Measurements from ENCODE around the gene MPZL2.

Gene MPZL2

DNA sequence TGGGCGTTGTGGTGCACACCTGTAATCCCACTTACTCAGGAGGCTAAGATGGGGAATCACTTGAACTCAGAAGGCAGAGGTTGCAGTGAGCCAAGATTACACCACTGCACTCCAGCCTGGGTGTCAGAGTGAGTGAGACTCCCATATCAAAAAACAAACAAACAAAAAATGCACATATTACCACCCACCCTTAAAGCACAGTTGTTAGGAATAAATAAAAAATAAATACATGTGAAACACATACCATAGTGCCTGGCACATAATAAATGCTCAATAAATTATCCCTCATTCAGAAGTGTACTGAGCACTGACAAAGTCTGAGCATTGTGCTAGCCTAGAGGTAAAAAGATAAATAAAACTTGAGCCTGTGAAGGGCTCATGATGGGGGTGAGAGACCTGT is 30.2 kb downstream of the MPZL2 start:
- TF ChIP-seq, protein P1, sequence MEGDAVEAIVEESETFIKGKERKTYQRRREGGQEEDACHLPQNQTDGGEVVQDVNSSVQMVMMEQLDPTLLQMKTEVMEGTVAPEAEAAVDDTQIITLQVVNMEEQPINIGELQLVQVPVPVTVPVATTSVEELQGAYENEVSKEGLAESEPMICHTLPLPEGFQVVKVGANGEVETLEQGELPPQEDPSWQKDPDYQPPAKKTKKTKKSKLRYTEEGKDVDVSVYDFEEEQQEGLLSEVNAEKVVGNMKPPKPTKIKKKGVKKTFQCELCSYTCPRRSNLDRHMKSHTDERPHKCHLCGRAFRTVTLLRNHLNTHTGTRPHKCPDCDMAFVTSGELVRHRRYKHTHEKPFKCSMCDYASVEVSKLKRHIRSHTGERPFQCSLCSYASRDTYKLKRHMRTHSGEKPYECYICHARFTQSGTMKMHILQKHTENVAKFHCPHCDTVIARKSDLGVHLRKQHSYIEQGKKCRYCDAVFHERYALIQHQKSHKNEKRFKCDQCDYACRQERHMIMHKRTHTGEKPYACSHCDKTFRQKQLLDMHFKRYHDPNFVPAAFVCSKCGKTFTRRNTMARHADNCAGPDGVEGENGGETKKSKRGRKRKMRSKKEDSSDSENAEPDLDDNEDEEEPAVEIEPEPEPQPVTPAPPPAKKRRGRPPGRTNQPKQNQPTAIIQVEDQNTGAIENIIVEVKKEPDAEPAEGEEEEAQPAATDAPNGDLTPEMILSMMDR (conservative IDR thresholded peaks at IDR 0.05), result no peak
- no peak overlapping the region for H3K27ac ChIP-seq

DNA sequence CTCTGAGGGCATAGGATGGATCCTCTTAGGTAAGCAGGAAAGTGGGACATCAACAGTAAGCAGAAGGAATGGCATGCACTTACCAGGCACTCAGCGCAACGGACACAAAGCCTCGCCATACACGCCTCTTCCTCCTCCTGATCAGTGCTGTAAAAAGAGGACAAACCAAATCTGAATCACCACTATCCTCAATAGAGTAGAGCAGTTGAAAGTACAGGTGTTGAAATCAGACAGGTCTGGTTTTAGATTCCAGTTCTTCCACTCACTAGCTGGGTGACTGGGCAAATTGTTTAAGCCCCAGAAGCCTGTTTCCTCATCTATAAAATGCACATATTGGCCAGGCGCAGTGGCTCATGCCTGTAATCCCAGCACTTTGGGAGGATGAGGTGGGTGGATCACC is 30.7 kb downstream of the MPZL2 start:
- TF ChIP-seq, protein P1 (conservative IDR thresholded peaks at IDR 0.05), result no peak
- H3K27ac ChIP-seq, result no peak overlapping the region

DNA sequence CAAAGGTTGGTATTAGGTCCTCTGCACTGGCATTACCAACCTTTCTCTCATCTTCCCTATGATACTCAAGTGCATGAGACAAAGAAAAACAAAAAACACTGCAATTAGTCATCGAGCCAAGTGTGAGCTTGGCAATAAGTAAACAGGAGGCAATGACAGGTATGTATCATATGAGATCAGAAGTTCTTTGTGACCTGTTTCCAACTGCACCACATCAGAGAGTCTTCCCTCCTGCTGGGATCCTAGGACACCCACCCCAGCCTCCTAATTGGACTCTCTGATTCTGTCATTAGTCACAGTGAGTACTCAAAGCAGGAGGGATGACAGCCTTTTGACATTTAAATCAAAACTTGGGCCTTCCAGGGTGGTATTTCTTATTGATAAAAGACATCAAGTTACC is 31.4 kb downstream of the MPZL2 start:
- H3K27ac ChIP-seq, result no peak overlapping the region
- TF ChIP-seq, protein P1 (conservative IDR thresholded peaks at IDR 0.05), result no peak

DNA sequence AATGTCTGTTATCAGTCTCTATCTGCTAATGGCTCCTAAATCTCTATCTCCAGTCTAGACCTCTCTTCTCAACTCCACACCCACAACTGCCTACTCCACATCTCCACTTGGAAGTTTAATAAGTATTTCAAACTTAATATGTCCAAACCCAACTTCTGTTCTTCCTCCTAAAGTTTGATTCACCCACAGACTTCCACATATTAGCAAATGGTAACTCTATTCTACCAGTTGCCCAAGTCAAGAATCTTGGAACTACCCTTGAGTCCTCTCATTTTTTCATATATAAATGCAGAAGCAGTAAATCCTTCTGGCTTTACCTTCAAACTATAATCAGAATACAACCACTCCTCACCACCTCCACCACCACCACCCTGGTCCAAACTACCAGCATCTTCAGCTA is 32.6 kb downstream of the MPZL2 start:
- TF ChIP-seq, protein P1 (conservative IDR thresholded peaks at IDR 0.05), result no peak
- H3K27ac ChIP-seq, result no peak overlapping the region

DNA sequence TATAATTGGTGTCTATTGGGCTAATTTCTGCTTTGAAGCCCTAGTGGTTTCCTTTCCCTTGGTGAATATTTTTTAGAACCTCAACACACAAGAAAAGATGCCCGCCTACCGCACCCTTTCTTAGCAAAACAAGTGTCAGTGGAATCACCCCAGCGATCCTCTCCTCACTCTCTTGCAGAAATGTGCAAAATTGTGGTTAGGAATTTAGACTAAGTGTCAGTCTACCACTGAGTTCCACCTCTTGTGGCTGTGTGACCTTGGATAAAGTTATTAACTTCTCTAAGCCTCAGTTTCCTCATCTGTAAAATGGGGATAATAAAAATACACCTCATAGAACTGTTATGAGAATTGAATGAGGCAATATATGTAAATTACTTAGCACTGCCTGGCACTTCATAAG is 34.0 kb downstream of the MPZL2 start:
- TF ChIP-seq, protein P1 (conservative IDR thresholded peaks at IDR 0.05), result no peak

DNA sequence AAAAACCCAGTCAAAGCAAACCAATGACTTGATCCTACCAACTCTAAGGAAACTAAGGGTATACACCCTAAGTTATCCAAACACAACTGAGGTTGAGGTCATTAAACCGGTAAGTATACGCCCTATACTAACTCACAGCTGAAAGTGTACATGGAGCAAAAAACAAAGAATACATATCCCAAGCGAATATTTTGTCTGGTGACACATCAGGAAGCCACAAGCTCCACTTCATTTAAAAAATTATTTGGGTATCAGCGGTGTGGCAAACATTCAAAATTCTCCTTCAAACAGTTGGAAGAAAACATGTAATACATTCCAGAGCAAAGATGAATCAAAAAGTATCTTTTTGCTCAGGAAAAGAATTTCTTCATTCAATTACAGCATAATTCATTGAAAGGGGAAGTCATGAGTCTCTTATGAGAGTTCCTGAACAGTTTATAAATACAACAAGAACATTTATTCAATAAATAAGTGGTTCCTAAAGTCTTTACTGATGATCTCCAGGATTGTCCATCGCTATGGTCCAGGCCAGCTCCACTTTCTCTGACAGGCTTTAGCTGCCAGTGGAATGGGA is 34.7 kb downstream of the MPZL2 start:
- TF ChIP-seq, protein P1 (conservative IDR thresholded peaks at IDR 0.05), result no peak
- no peak overlapping the region for H3K27ac ChIP-seq

More for the DNA sequence above, 34.0 kb downstream of the MPZL2 start:
- H3K27ac ChIP-seq, result no peak overlapping the region

DNA sequence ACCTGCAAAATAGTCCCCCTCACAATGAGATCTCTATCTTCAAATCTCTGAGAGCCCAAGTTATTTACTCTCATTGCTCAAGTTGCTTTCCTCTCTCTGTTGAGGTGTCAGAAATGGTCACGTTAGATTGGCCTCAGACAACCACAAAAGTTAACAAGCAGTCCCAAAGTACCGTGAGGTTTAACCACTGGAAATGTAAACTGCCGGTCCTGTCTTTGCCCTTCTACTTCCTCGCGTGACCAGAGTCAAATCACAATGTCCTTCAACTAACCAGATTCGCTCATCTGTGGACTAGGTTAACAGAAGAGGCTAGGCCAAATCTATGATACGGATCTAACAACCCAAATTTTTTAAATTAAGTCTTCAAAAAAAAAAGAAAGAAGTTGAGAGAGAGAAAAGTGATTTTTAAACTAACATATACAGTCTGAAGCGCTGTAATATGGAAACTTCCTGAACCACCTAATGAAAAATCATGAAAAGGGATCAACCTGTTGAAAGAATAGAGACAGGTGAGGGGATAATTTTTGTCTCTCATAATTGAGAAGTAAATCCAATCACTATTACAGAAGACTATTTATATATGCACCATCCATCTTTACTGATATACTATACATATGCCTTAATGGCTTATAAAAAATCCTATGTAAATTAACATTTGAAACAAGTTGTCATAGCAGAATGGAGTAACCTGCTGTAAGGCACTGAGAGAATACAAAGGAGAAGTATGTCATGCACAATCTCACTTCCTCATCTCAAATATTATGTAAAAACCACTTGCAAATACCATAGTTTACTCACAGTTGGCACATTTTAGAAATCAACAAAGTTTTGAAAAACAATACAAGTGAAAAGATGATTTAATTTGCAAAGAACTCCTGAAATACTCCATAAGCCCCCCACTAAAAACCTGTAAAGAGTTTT is 36.0 kb downstream of the MPZL2 start:
- no peak overlapping the region for H3K27ac ChIP-seq

More for the DNA sequence above, 36.0 kb downstream of the MPZL2 start:
- TF ChIP-seq, protein P1 (conservative IDR thresholded peaks at IDR 0.05), result no peak

Data from VCaP (cell line).